ENCODE data around the gene SCAMP4. TPM values are rescaled to one million over a fixed set of nuclear protein-coding genes. Genes with fewer than 3 reads are reported as not detected.

SCAMP4 gene
- total RNA-seq, 4 donors from 2014 or later = 26.6 to 76.5 (median 59.3) TPM

- 86% methylated on average over 23 of the region's 42 CpGs for WGBS
- H3K36me3 ChIP-seq = no peaks in the 10 kb centered on the region
- intact Hi-C loops (cut with DNase I) = no loop called here
These were observed 39.1 kb downstream of the SCAMP4 start for GRCh38 chr19:1944088-1944915.

GRCh38 chr19:1944916-1945561 is 39.8 kb downstream of the SCAMP4 start:
- Histone ChIP-seq H3K36me3 (peaks cover 0 to 5% (median 2%) of the 10 kb centered on the region in 4 donors), H3K27ac (replicated peaks in 1 of 4) (no peak overlapping the region), H3K4me3 (no peak overlapping the region), H3K27me3 (peaks cover 0 to 6% (median 0%) of the 10 kb centered on the region in 4 donors), H3K4me1 (peaks cover 26 to 55% (median 48%) of the 10 kb centered on the region in 4 donors), H3K9me3 (no peaks in the 10 kb centered on the region)
- DNase-seq (ENCODE audit: extremely low spot score) = no peak
- WGBS = 89% methylated on average over 21 of the region's 30 CpGs
- TF ChIP-seq POLR2A (IDR thresholded peaks at IDR 0.05; ENCODE audit: low read depth) = no peak
- TF ChIP-seq POLR2AphosphoS5 (IDR thresholded peaks at IDR 0.05) = no peak
- TF ChIP-seq EP300 (IDR thresholded peaks at IDR 0.05) = no peak
- intact Hi-C loops (cut with DNase I) = no loop called here

More at GRCh38 chr19:1944088-1944915, 39.1 kb downstream of the SCAMP4 start:
- TF ChIP-seq CTCF (IDR thresholded peaks at IDR 0.05) (no peak), POLR2A (IDR thresholded peaks at IDR 0.05; ENCODE audit: low read depth) (no peak), EP300 (IDR thresholded peaks at IDR 0.05) (no peak), POLR2AphosphoS5 (IDR thresholded peaks at IDR 0.05) (no peak)
- Histone ChIP-seq H3K9me3 (no peaks in the 10 kb centered on the region), H3K4me3 (no peak overlapping the region), H3K27me3 (peaks cover 0 to 6% (median 0%) of the 10 kb centered on the region in 4 donors), H3K27ac (replicated peaks in 1 of 4) (no peak overlapping the region), H3K4me1 (peaks cover 33 to 62% (median 55%) of the 10 kb centered on the region in 4 donors)
- no peak for DNase-seq (ENCODE audit: extremely low spot score)

- WGBS = 80% methylated on average over 18 of the region's 18 CpGs
These were observed 40.7 kb downstream of the SCAMP4 start for GRCh38 chr19:1945899-1946298.

GRCh38 chr19:1947651-1948209 is 42.5 kb downstream of the SCAMP4 start:
- no peaks in the 10 kb centered on the region for H3K27me3 ChIP-seq
- WGBS = 85% methylated on average over 15 of the region's 34 CpGs
- TF ChIP-seq CTCF (IDR thresholded peaks at IDR 0.05) = no peak
- no peak for TF ChIP-seq EP300 (IDR thresholded peaks at IDR 0.05)
- TF ChIP-seq POLR2A (IDR thresholded peaks at IDR 0.05; ENCODE audit: low read depth) = no peak
- peaks cover 18 to 41% (median 34%) of the 10 kb centered on the region in 4 donors for H3K4me1 ChIP-seq
- no peaks in the 10 kb centered on the region for H3K9me3 ChIP-seq
- H3K36me3 ChIP-seq = peaks cover 4 to 22% (median 9%) of the 10 kb centered on the region in 4 donors
- intact Hi-C loops (cut with DNase I) = no loop called here
- no peak overlapping the region for H3K27ac ChIP-seq (replicated peaks in 1 of 4)
- no peak overlapping the region for H3K4me3 ChIP-seq
- DNase-seq (ENCODE audit: extremely low spot score) = no peak

More at GRCh38 chr19:1945899-1946298, 40.7 kb downstream of the SCAMP4 start:
- Histone ChIP-seq H3K4me1 (peaks cover 23 to 50% (median 43%) of the 10 kb centered on the region in 4 donors), H3K9me3 (no peaks in the 10 kb centered on the region), H3K36me3 (peaks cover 0 to 12% (median 5%) of the 10 kb centered on the region in 4 donors), H3K4me3 (no peak overlapping the region), H3K27ac (replicated peaks in 1 of 4) (no peak overlapping the region), H3K27me3 (no peaks in the 10 kb centered on the region)
- intact Hi-C loops (cut with DNase I) = no loop called here
- no peak for TF ChIP-seq EP300 (IDR thresholded peaks at IDR 0.05)
- TF ChIP-seq CTCF (IDR thresholded peaks at IDR 0.05) = peak; percentile 46 to 67 (median 61)
- DNase-seq (ENCODE audit: extremely low spot score) = no peak

Measured in esophagus muscularis mucosa (tissue), 4 donors.